ENCODE measurements around the gene CT45A10.
"Not testable (repeated sequence)": the region's sequence is repeated elsewhere in the genome, so short reads cannot be mapped to it uniquely, and the experiment has no call there.

The CT45A10 gene, protein sequence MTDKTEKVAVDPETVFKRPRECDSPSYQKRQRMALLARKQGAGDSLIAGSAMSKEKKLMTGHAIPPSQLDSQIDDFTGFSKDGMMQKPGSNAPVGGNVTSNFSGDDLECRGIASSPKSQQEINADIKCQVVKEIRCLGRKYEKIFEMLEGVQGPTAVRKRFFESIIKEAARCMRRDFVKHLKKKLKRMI

DNA sequence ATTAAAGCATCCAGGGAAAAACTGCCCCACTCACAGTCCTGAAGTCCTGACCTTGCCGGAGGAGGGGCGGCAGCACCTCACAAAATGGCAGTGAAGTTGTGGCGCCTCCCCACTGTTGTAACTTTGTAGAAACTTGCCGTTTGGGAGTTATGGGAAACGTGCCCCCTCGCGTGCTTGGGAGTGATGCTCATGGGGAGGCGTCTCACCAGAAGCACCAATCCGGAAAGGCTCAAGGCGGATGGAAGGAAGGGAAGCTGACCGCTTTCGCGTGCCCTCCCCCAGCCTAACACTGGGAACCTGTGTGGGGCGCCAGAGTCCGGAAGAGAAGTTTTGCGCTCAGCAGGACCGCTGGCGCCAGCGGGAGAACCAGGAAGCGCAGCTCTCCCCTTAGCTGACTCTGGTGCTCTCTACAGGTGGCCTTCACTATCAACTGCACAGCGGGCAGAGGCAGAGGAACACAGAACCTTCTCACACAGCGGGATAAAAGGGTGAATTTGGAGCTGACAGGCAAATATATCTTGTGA lies at the start of gene CT45A10, which contains the start of gene SAGE1:
Gene CT45A10 (minus strand): TSS at position 151 of the 524 bp plus-strand sequence. CDS start 8,100 bp downstream, outside the sequence.
Gene SAGE1 (plus strand): TSS at position 423 of the 524 bp plus-strand sequence. CDS start 2,527 bp downstream, outside the sequence.
- no peaks in the 10 kb centered on the region for H3K27me3 Mint-ChIP-seq
- H3K36me3 Mint-ChIP-seq = no peaks in the 10 kb centered on the region
- H3K4me3 Mint-ChIP-seq = no peak within 1 kb of the TSS
- H3K4me1 Mint-ChIP-seq (ENCODE audit: low read depth) = no peaks in the 10 kb centered on the region
- no peaks in the 10 kb centered on the region for H3K9me3 Mint-ChIP-seq (ENCODE audit: low read depth)
- H3K27ac Mint-ChIP-seq = no peak within 1 kb of the TSS

DNA sequence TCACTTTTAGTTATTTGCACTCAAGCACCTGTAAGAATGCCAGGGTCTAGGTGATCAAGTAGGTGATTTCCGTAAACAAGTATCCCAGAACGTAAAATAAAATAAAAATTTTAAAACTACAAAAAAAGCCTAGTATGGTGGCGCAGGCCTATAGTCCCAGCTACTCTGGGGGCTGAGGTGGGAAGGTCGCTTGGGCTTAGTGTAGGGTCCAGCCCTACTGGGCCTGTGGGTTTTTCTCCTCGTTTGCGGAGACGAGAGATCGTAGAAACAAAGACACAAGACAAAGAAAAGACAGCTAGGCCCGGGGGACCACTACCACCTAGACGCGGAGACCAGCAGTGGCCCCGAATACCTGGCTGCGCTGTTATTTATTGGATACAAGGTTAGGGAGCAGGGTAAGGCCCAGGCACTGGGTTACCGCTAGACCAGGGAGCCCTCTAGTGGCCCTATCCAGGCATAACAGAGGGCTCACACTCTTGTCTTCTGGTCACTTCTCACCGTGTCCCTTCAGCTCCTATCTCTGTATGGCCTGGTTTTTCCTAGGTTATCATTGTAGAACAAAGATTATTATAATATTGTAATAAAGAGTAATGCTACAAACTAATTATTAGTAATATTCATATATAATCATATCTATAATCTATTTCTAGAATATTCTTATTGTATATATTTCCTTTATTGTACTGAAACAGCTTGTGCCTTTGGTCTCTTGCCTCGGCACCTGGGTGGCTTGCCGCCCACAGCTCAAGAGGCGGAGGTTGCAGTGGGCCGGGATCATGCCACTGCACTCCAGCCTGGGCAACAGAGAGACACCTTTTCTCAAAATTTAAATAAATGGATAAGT lies 38.6 kb upstream of the CT45A10 start:
- Mint-ChIP-seq H3K27ac (no peak overlapping the region), H3K9me3 (ENCODE audit: low read depth) (no peaks in the 10 kb centered on the region), H3K27me3 (no peaks in the 10 kb centered on the region), H3K4me1 (ENCODE audit: low read depth) (no peaks in the 10 kb centered on the region), H3K4me3 (no peak overlapping the region), H3K36me3 (no peaks in the 10 kb centered on the region)

GRCh38 chrX:135927897-135928296 lies 34.7 kb upstream of the CT45A10 start:
- Mint-ChIP-seq H3K4me3 (no peak overlapping the region), H3K36me3 (no peaks in the 10 kb centered on the region), H3K27ac (no peak overlapping the region), H3K9me3 (ENCODE audit: low read depth) (no peaks in the 10 kb centered on the region), H3K4me1 (ENCODE audit: low read depth) (no peaks in the 10 kb centered on the region), H3K27me3 (no peaks in the 10 kb centered on the region)

- Mint-ChIP-seq H3K4me1 (ENCODE audit: low read depth) (no peaks in the 10 kb centered on the region), H3K36me3 (no peaks in the 10 kb centered on the region), H3K27ac (no peak overlapping the region), H3K27me3 (no peaks in the 10 kb centered on the region), H3K9me3 (ENCODE audit: low read depth) (no peaks in the 10 kb centered on the region), H3K4me3 (no peak overlapping the region)
Observed at GRCh38 chrX:135923353-135923752, 30.1 kb upstream of the CT45A10 start.

- H3K9me3 Mint-ChIP-seq (ENCODE audit: low read depth); H3K27me3 Mint-ChIP-seq; H3K4me1 Mint-ChIP-seq (ENCODE audit: low read depth); H3K27ac Mint-ChIP-seq; H3K4me3 Mint-ChIP-seq; H3K36me3 Mint-ChIP-seq: not testable (repeated sequence)
Observed at GRCh38 chrX:135920516-135920915, 27.3 kb upstream of the CT45A10 start.

DNA sequence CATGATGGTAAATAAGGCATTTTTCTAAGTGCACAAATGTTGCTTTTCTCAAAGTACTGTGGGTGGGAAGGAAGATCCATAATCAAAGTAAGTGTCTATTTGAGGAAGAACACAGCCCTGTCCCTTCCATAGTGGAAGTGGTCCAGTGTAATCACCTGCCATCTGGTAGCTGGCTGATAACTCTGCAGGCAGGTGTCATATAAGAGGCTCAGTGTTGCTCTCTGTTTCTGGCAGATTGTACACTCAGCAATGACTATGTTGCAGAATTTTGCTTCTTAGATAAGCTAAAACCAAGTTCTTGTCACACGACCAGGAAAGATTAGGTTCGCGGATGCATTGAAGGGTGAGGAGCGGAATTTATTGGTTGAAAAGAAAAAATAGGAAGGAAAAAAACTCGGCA lies 21.2 kb upstream of the CT45A10 start:
- Mint-ChIP-seq H3K36me3 (no peaks in the 10 kb centered on the region), H3K9me3 (ENCODE audit: low read depth) (no peaks in the 10 kb centered on the region), H3K27ac (no peak overlapping the region), H3K4me1 (ENCODE audit: low read depth) (no peaks in the 10 kb centered on the region), H3K4me3 (no peak overlapping the region), H3K27me3 (peaks cover 2% of the 10 kb centered on the region)

DNA sequence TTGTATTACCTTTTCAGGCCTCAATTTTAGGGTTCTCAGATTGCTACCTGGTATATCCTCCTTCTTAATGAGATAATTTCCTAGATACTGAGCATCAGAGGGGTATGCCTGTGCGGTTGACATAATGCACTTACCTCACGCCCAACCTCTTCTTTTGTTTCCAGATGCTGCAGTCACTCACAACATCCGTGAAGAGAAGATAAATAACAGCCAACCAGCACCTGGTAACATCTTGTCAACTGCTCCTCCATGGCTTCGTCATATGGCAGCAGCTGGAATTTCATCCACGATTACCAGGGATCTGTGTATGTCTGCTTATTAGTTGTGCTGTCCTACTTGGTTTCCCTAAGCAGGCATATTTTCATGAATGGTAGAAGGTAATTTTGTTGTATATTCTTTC lies 17.0 kb upstream of the CT45A10 start:
- no peak overlapping the region for H3K4me3 Mint-ChIP-seq
- no peaks in the 10 kb centered on the region for H3K4me1 Mint-ChIP-seq (ENCODE audit: low read depth)
- H3K27ac Mint-ChIP-seq = no peak overlapping the region
- no peaks in the 10 kb centered on the region for H3K9me3 Mint-ChIP-seq (ENCODE audit: low read depth)
- peaks cover 3% of the 10 kb centered on the region for H3K27me3 Mint-ChIP-seq
- no peaks in the 10 kb centered on the region for H3K36me3 Mint-ChIP-seq

DNA sequence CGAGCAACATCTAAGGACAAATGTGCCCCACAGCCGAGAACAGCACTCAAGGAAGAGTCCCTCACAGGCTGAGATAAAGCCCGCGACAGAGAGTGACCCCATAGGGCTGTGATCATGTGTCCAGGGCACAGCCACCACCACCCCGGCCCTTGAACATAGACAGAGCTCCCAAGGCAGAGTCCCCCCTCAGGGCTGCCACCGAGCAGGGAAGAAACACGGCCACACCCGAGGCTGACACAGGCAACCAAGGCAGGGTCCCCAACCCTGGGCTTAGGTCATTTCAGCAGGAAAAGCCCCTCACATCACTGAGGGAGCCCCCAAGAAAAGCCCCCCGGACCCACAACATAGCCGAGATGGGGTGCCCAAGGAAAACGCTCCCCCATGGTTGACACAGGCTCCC lies 463 bp downstream of the CT45A10 start:
- no peaks in the 10 kb centered on the region for H3K9me3 Mint-ChIP-seq (ENCODE audit: low read depth)
- no peaks in the 10 kb centered on the region for H3K36me3 Mint-ChIP-seq
- no peak overlapping the region for H3K27ac Mint-ChIP-seq
- H3K27me3 Mint-ChIP-seq = no peaks in the 10 kb centered on the region
- H3K4me3 Mint-ChIP-seq = no peak overlapping the region
- H3K4me1 Mint-ChIP-seq (ENCODE audit: low read depth) = no peaks in the 10 kb centered on the region

DNA sequence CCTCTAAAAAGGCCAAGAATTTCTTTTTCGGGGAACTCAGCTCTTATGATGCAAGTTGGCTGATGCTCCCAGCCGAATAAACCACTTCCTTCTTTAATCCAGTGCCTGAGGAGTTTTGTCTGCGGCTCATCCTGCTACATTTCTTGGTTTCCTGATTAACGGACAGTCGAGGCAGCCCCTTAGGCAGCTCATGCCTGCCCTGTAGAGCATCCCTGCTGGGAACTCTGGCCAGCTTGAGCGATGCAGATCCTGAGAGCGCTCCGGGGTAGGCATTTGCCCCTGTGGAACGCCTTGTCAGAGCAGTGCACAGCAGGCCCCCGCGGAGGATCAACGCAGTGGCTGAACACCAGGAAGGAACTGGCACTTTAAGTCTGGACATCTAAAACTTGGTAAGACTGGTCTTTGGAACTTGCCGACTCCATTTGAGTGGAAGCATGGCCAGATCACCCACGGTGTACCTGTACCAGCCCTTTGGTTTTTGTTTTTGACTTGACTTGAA lies 3.1 kb downstream of the CT45A10 start:
- no peaks in the 10 kb centered on the region for H3K36me3 Mint-ChIP-seq
- H3K27ac Mint-ChIP-seq = no peak overlapping the region
- no peaks in the 10 kb centered on the region for H3K9me3 Mint-ChIP-seq (ENCODE audit: low read depth)
- no peaks in the 10 kb centered on the region for H3K27me3 Mint-ChIP-seq
- no peak overlapping the region for H3K4me3 Mint-ChIP-seq
- no peaks in the 10 kb centered on the region for H3K4me1 Mint-ChIP-seq (ENCODE audit: low read depth)

GRCh38 chrX:135888976-135889375 lies 4.3 kb downstream of the CT45A10 start:
- not testable (repeated sequence) for H3K36me3 Mint-ChIP-seq; H3K27ac Mint-ChIP-seq; H3K9me3 Mint-ChIP-seq (ENCODE audit: low read depth); H3K4me3 Mint-ChIP-seq; H3K4me1 Mint-ChIP-seq (ENCODE audit: low read depth); H3K27me3 Mint-ChIP-seq

DNA sequence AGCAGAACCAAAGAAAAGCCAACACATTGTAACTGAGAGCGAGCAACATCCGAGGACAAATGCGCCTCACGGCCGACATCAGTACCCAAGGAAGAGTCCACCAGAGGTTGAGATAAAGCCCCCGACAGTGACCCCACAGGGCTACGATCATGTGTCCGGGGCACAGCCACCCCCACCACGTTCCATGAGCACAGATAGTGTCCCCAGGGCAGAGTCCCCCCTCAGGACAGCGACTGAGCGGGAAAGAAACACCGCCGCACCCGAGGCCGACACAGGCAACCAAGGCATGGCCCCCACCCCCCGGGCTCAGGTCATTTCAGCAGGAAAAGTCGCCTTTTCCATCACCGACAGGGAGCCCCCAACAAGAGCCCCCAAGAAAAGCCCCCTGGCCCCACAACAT lies 5.0 kb downstream of the CT45A10 start:
- H3K36me3 Mint-ChIP-seq; H3K4me1 Mint-ChIP-seq (ENCODE audit: low read depth); H3K4me3 Mint-ChIP-seq; H3K27ac Mint-ChIP-seq; H3K27me3 Mint-ChIP-seq; H3K9me3 Mint-ChIP-seq (ENCODE audit: low read depth): not testable (repeated sequence)

- not testable (repeated sequence) for H3K4me3 Mint-ChIP-seq; H3K27me3 Mint-ChIP-seq; H3K27ac Mint-ChIP-seq; H3K9me3 Mint-ChIP-seq (ENCODE audit: low read depth); H3K36me3 Mint-ChIP-seq; H3K4me1 Mint-ChIP-seq (ENCODE audit: low read depth)
Observed at GRCh38 chrX:135882741-135883140, 10.5 kb downstream of the CT45A10 start.

- not testable (repeated sequence) for H3K27ac Mint-ChIP-seq; H3K4me1 Mint-ChIP-seq (ENCODE audit: low read depth); H3K9me3 Mint-ChIP-seq (ENCODE audit: low read depth); H3K4me3 Mint-ChIP-seq; H3K36me3 Mint-ChIP-seq; H3K27me3 Mint-ChIP-seq
Observed at GRCh38 chrX:135871712-135872111, 21.5 kb downstream of the CT45A10 start, which contains the start of gene CT45A9. Gene CT45A9 (minus strand): TSS chrX:135871812. CDS start chrX:135868061, 3,751 bp downstream.

GRCh38 chrX:135854438-135854837 lies 38.8 kb downstream of the CT45A10 start, which contains the start of gene CT45A8:
Gene CT45A8 (minus strand): TSS chrX:135854538. CDS start chrX:135850783, 3,755 bp downstream.
- H3K9me3 Mint-ChIP-seq (ENCODE audit: low read depth); H3K4me1 Mint-ChIP-seq (ENCODE audit: low read depth); H3K27me3 Mint-ChIP-seq; H3K27ac Mint-ChIP-seq; H3K4me3 Mint-ChIP-seq; H3K36me3 Mint-ChIP-seq: not testable (repeated sequence)

- H3K4me1 Mint-ChIP-seq (ENCODE audit: low read depth); H3K36me3 Mint-ChIP-seq; H3K9me3 Mint-ChIP-seq (ENCODE audit: low read depth); H3K4me3 Mint-ChIP-seq; H3K27me3 Mint-ChIP-seq; H3K27ac Mint-ChIP-seq: not testable (repeated sequence)
Observed at GRCh38 chrX:135837180-135837579, 56.1 kb downstream of the CT45A10 start, which contains the start of gene CT45A7. Gene CT45A7 (minus strand): TSS chrX:135837280. CDS start chrX:135833533, 3,747 bp downstream.

Data from activated naive CD8-positive, alpha-beta T cell (primary cell).